ENCODE measurements around the gene DES. TPM values are rescaled to one million over a fixed set of nuclear protein-coding genes. Genes with fewer than 3 reads are reported as not detected.
"Not testable (repeated sequence)": the region's sequence is repeated elsewhere in the genome, so short reads cannot be mapped to it uniquely, and the experiment has no call there.

DES gene
- total RNA-seq, 2 experiments from 2014 or later = not detected

DNA sequence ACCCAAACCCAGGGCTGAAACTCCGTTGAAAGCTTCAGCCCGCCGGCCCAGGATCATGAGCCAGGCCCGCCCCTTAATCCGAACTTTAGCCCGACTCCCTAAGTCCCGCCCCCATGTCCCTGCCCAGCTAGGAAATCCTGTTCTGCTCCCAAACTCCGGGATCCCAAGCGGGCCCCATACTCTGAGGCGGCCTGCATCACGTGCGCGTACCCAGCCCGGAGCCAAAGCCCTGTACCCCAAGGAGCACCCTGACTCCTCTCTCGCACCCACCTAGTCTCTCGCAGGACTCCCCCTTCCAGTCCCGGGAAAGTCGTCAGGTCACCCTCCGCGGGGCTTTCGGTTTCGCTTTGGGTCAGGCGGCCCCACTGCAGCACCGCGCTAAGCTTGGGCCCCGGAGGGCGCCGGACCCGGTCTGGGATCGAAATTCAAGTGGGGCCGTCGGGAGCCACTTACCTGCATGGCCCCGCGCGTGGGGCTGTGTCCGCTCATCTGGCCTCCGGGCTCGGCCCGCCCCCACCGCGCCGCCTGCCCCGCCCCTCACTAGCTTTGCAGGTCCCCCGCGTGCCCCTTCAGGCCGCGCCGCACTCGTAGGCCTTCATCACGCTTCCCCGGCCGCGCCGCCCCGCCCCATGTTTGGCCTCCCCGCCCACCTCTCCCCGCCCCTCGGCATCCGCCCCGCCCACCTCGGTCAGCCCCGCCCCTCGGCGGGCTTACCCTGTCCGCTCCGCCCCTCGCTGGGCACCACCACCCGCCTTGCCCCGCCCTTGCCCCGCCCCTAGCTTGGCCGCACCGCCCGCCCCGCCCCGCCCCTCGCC, 30.7 kb upstream of the DES start, which contains the start of gene DNPEP:
Gene DNPEP (minus strand): TSS at position 607 of the 815 bp plus-strand sequence. CDS start 118 bp downstream, at position 489.
- ATAC-seq = peak; percentile 53
- Mint-ChIP-seq H3K4me1 (peaks cover 9% of the 10 kb centered on the region), H3K9me3 (ENCODE audit: low read depth) (no peaks in the 10 kb centered on the region), H3K27me3 (no peaks in the 10 kb centered on the region), H3K27ac (peak within 1 kb of the TSS; percentile 95), H3K4me3 (peak within 1 kb of the TSS; percentile 97), H3K36me3 (ENCODE audit: low read depth) (peaks cover 29% of the 10 kb centered on the region)
- ChIA-PET CTCF (interaction anchor here (0.9 to 6.1 kb wide), 6 partner anchors 9 to 141 kb away, joined by 3 to 61 read pairs (median 8); no protein-coding TSS in a partner anchor), POLR2A (interaction anchor here (0.6 to 1.0 kb wide), 3 partner anchors 110 to 158 kb away, joined by 3 read pairs; partner anchors contain the start of genes ANKZF1, ATG9A and TUBA4A)
- intact Hi-C loops (cut with DNase I, micrococcal nuclease) = loop anchor here (1.0 to 5.0 kb wide), 23 partner anchors 93 to 1171 kb away; partner anchors contain the start of genes AAMP (in 2 of the 2), CHPF (in 2 of the 2), CNOT9 (in 2 of the 2) and DNAJB2 (in 2 of the 2)
- peak; percentile 98 for DNase-seq

DNA sequence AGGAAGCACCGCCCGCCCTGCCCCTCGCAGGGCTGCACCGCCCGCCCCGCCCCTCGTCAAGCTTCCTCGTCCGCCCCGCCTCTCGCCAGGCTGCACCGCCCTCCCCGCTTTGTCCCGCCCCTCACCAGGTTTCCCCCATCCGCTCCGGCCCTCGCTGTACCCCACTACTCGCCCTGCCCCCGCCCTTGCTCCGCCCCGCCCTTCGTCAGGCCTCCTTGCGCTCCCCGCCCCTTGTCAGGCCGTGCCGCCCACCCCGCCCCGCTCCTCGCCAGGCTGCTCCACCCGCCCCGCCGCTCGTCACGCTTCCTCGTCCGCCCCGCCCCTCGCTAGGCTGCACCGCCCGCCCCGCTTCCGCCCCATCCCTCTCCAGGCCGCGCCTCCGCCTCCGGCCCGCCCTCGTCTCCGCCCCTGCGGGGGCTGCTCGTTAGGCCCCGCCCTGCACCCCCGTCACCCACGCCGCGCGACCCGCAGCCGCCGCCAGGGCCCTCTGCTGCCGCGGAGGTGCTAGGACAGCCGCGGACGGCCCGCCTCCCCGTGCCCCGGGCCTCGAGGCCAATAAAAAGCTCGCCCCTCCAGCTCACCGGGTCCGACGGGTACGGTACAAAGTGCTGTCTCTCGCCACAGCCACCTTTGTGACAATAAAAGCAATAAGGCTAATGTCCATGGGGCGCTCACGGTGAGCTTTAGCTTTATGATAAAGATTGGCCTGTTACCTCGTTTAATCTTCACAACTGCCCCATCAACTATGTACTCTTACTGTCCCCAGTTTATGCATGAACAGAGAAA, 29.9 kb upstream of the DES start:
- Mint-ChIP-seq H3K4me3 (peak overlapping the region; percentile 97), H3K36me3 (ENCODE audit: low read depth) (peaks cover 28% of the 10 kb centered on the region), H3K27ac (peak overlapping the region; percentile 82), H3K4me1 (peaks cover 9% of the 10 kb centered on the region), H3K9me3 (ENCODE audit: low read depth) (no peaks in the 10 kb centered on the region), H3K27me3 (no peaks in the 10 kb centered on the region)
- ChIA-PET POLR2A (interaction anchor here (0.6 to 1.0 kb wide), 3 partner anchors 111 to 159 kb away, joined by 3 read pairs; partner anchors contain the start of genes ANKZF1, ATG9A and TUBA4A), CTCF (interaction anchor here (0.5 to 6.1 kb wide), 19 partner anchors 10 to 679 kb away, joined by 3 to 61 read pairs (median 3); partner anchors contain the start of genes GMPPA and ZFAND2B)
- intact Hi-C loops (cut with DNase I, micrococcal nuclease) = loop anchor here (1.0 to 5.0 kb wide), 19 partner anchors 109 to 1172 kb away; partner anchors contain the start of genes AAMP (in 2 of the 2), CHPF (in 2 of the 2), CNOT9 (in 2 of the 2) and DNAJB2 (in 2 of the 2)
- DNase-seq (peak; percentile 100), ATAC-seq (peak; percentile 81)

DNA sequence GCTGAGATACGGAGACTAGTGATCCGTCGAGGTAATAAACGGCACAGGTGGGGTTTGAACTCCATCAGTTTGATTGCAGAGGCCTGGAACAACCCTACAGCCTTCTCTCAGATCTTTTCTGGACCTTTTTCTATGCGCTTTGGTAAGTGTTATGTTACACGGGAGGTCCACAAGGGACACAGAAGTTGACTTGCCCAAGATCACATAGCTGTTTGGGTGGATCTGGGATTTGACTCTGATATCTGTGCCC, 29.3 kb upstream of the DES start:
- H3K4me1 Mint-ChIP-seq = peaks cover 9% of the 10 kb centered on the region

DNA sequence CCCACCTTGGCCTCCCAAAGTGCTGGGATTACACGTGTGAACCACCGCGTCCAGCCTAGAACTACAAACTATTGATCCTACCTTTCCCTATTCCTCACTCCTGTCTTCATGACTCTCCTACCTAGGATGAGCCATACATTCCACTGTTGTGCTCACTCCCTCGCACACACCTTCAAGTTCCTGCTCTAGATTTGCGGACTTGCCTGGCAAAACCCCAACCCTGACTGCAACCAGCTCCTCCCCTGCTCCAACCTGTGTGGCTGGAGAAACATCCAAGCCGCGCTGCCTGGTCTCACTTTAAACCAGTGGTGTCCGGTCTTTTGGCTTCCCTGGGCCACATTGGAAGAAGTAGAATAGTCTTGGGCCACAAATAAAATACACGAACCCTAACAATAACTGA, 25.4 kb upstream of the DES start:
- POLR2A ChIA-PET = no interaction called here
- H3K9me3 Mint-ChIP-seq (ENCODE audit: low read depth) = no peaks in the 10 kb centered on the region
- H3K36me3 Mint-ChIP-seq (ENCODE audit: low read depth) = no peaks in the 10 kb centered on the region
- DNase-seq = no peak
- H3K27me3 Mint-ChIP-seq = no peaks in the 10 kb centered on the region
- H3K4me3 Mint-ChIP-seq = no peak overlapping the region
- CTCF ChIA-PET = interaction anchor here (0.7 to 1.5 kb wide), 4 partner anchors 10 to 233 kb away, joined by 3 to 10 read pairs (median 4); no protein-coding TSS in a partner anchor
- intact Hi-C loops (cut with DNase I, micrococcal nuclease) = no loop called here
- no peak for ATAC-seq
- H3K27ac Mint-ChIP-seq = no peak overlapping the region
- H3K4me1 Mint-ChIP-seq = peaks cover 17% of the 10 kb centered on the region

More for the DNA sequence above, 29.3 kb upstream of the DES start:
- ATAC-seq (no peak), DNase-seq (no peak)
- Mint-ChIP-seq H3K4me3 (peak overlapping the region; percentile 67), H3K27ac (peak overlapping the region; percentile 82), H3K9me3 (ENCODE audit: low read depth) (no peaks in the 10 kb centered on the region), H3K27me3 (no peaks in the 10 kb centered on the region), H3K36me3 (ENCODE audit: low read depth) (peaks cover 23% of the 10 kb centered on the region)
- ChIA-PET POLR2A (no interaction called here), CTCF (interaction anchor here (0.5 to 6.1 kb wide), 18 partner anchors 11 to 680 kb away, joined by 3 to 61 read pairs (median 4); partner anchors contain the start of genes GMPPA and ZFAND2B)
- intact Hi-C loops (cut with DNase I, micrococcal nuclease) = loop anchor here (1.0 to 5.0 kb wide), 19 partner anchors 109 to 1172 kb away; partner anchors contain the start of genes AAMP (in 2 of the 2), CHPF (in 2 of the 2), CNOT9 (in 2 of the 2) and DNAJB2 (in 2 of the 2)

DNA sequence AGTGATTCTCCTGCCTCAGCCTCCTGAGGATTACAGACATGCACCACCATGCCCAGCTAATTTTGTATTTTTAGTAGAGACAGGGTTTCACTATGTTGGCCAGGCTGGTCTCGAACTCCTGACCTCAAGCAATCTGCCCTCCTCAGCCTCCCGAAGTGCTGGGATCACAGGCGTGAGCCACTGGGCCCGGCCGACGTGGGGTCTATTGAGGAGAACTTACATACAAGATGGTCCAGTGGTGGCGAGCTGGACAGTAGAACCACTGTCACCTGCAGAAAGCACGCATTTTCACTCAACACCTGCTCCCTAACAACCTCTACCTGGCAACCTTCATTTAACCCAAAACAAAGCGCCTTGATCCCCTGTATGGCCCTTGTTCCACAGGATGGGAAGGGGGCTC, 23.1 kb upstream of the DES start:
- intact Hi-C loops (cut with DNase I, micrococcal nuclease); H3K4me3 Mint-ChIP-seq; DNase-seq; H3K9me3 Mint-ChIP-seq (ENCODE audit: low read depth); H3K36me3 Mint-ChIP-seq (ENCODE audit: low read depth); H3K27ac Mint-ChIP-seq; ATAC-seq; POLR2A ChIA-PET; H3K27me3 Mint-ChIP-seq: not testable (repeated sequence)
- peaks cover 13% of the 10 kb centered on the region for H3K4me1 Mint-ChIP-seq
- CTCF ChIA-PET = interaction anchor here (0.7 kb wide), 1 partner anchor 13 kb away, joined by 3 read pairs; no protein-coding TSS in a partner anchor

DNA sequence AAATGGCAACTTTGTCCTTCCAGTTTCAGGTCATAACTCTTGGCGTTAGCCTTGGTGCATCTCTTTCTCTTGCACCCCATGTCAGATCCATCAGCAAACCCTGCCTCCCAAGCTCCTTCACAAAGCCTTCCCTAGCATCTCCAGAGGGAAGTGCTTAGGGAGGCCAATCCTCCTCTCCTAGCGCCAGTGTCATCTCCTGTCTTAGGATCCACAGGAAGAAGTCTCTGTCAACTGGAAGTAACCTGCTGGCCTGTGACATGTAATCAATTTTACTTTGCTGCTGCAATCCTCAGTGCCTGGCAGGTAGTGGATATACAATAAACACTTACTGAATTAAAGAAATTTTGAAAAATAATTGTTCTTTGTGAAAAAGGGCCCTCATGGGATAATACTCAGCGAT, 22.6 kb upstream of the DES start:
- Mint-ChIP-seq H3K27ac (no peak overlapping the region), H3K4me1 (peaks cover 13% of the 10 kb centered on the region), H3K27me3 (no peaks in the 10 kb centered on the region), H3K4me3 (no peak overlapping the region), H3K9me3 (ENCODE audit: low read depth) (no peaks in the 10 kb centered on the region), H3K36me3 (ENCODE audit: low read depth) (no peaks in the 10 kb centered on the region)
- ATAC-seq = no peak
- no peak for DNase-seq
- CTCF ChIA-PET = interaction anchor here (0.7 kb wide), 1 partner anchor 13 kb away, joined by 3 read pairs; no protein-coding TSS in a partner anchor
- POLR2A ChIA-PET = no interaction called here
- intact Hi-C loops (cut with DNase I, micrococcal nuclease) = no loop called here

DNA sequence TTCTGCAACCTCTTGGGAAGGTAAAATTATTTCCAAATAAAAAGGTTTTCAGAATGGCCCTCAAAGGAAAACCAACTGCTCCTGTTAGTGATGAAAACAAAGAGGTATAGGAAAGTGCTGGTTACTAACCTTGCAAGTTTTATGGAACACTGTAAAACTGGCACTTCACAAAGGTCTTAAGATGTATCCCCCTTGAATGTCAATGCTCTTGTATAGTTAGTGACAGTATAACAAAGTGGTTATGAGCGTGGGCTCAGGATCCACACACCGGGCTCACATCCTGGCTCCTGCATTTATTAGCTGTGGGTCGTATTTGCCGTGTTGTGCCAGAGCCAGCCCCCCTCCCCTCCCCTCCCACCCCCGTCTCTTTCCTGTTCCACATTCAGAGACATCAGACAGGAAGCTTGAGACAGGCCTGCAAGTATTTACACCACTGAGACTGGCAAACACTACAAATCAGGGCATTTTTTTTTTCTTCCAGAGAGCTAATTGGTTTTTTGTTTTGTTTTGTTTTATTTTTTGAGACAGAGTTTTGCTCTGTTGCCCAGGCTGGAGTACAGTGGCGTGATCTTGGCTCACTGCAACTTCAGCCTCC, 21.2 kb upstream of the DES start:
- DNase-seq (no peak), ATAC-seq (peak; percentile 36)
- no peaks in the 10 kb centered on the region for H3K27me3 Mint-ChIP-seq
- intact Hi-C loops (cut with DNase I, micrococcal nuclease) = no loop called here
- no peak overlapping the region for H3K4me3 Mint-ChIP-seq
- ChIA-PET CTCF (no interaction called here), POLR2A (no interaction called here)
- H3K4me1 Mint-ChIP-seq = peaks cover 13% of the 10 kb centered on the region
- no peaks in the 10 kb centered on the region for H3K9me3 Mint-ChIP-seq (ENCODE audit: low read depth)
- no peak overlapping the region for H3K27ac Mint-ChIP-seq
- no peaks in the 10 kb centered on the region for H3K36me3 Mint-ChIP-seq (ENCODE audit: low read depth)

DNA sequence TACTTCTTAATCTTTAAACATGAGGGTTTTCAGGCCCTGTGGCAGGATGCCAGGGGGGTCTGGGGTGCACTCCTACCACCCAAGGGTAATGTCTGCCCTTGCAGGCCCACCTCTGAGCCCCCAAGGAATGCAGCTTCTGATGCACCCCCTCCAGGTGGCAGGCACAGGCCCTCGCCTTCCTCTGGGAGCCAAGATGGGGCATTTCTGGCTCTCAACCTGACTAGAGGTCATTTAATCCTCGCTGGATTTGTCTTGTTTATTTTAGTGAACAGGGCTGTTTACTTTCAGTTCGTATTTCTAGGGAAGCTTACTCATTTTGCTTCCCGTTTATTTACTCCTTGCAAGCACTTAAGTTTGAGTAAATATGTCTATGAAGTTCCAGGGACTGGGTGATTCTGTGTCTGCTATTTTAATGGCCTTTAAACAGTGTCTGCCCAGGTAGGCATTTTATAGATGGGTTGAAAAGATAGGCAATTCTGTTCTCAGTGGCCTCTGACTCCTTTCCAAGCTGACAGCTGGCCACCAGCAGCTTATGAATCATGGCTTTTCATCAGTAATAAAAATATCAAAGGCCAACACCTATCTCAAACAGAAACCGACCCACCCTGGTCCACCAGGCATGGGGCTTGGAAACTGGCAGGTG, 19.3 kb upstream of the DES start:
- no peak overlapping the region for H3K4me3 Mint-ChIP-seq
- peaks cover 13% of the 10 kb centered on the region for H3K4me1 Mint-ChIP-seq
- H3K36me3 Mint-ChIP-seq (ENCODE audit: low read depth) = no peaks in the 10 kb centered on the region
- no peak for ATAC-seq
- intact Hi-C loops (cut with DNase I, micrococcal nuclease) = no loop called here
- H3K9me3 Mint-ChIP-seq (ENCODE audit: low read depth) = no peaks in the 10 kb centered on the region
- H3K27ac Mint-ChIP-seq = no peak overlapping the region
- H3K27me3 Mint-ChIP-seq = peaks cover 2% of the 10 kb centered on the region
- POLR2A ChIA-PET = no interaction called here
- CTCF ChIA-PET = interaction anchor here (0.5 to 6.7 kb wide), 4 partner anchors 10 to 1265 kb away, joined by 3 to 61 read pairs (median 3); partner anchors contain the start of gene DNPEP
- DNase-seq = no peak

DNA sequence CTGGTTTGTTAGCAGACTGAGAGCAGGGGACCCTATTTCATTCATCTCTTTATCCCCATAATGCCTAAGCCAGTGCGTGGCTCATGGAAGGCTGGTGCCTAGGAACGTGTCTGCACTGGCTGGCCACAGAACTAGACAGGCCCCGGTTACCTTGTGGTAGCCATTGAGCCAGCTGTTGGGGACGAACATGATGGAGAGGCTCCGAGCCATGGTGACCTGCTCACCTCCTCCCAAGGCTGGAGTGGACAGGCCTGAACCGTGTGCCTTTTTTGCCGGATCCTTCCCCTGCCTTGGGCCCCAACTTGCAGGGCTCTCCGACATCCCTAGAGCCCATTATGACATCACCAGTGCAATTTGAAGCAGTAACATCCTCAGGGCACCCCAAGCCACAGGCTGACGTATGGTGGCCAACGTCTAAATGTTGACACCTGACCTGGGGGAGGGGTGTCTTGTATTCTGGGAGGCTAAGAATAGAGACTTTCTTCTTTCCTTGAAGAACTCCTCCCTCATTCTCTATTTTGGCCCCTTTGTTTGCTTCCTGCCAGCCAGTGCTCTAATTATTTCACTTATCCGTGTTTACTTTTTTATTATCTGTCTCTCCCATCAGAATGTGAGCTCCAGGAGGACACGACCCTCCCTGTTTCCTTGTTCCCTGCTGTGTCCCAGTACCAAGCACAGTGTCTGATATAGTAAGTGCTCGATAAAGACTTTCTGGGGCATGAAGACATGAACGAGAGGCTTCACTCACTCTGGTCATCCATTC, 18.3 kb upstream of the DES start:
- DNase-seq = no peak
- Mint-ChIP-seq H3K4me3 (no peak overlapping the region), H3K9me3 (ENCODE audit: low read depth) (no peaks in the 10 kb centered on the region), H3K36me3 (ENCODE audit: low read depth) (no peaks in the 10 kb centered on the region), H3K4me1 (peaks cover 13% of the 10 kb centered on the region), H3K27ac (no peak overlapping the region), H3K27me3 (peaks cover 2% of the 10 kb centered on the region)
- ChIA-PET POLR2A (no interaction called here), CTCF (interaction anchor here (6.7 to 6.9 kb wide), 2 partner anchors 11 to 130 kb away, joined by 61 to 102 read pairs; partner anchors contain the start of gene DNPEP)
- intact Hi-C loops (cut with DNase I, micrococcal nuclease) = loop anchor here in 1 of 2 experiments (10.0 kb wide), 1 partner anchor 245 kb away; no protein-coding TSS in a partner anchor
- no peak for ATAC-seq

DNA sequence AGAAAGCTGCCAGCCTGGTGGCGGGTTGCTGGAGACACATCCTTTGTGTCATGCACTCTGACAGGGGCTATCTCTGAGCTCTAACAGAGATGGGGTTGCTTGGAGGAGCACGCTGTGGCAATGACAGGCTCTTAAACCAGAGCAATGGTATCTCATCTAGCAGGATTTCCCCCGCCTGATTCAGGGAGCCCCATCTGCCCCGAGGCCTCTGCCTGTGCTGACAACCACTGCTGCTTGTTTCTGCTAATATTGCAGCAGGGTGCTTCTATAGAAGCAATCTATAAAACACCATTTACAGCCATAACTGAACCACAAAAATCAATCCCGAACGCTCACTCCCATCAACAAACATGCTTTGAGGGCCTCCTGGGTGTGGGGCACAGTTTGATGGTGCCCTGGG, 17.6 kb upstream of the DES start:
- intact Hi-C loops (cut with DNase I, micrococcal nuclease) = loop anchor here in 1 of 2 experiments (10.0 kb wide), 1 partner anchor 244 kb away; no protein-coding TSS in a partner anchor
- ChIA-PET POLR2A (no interaction called here), CTCF (interaction anchor here (6.7 to 6.9 kb wide), 2 partner anchors 11 to 130 kb away, joined by 61 to 102 read pairs; partner anchors contain the start of gene DNPEP)
- DNase-seq (no peak), ATAC-seq (no peak)
- Mint-ChIP-seq H3K27me3 (peaks cover 2% of the 10 kb centered on the region), H3K4me3 (no peak overlapping the region), H3K9me3 (ENCODE audit: low read depth) (no peaks in the 10 kb centered on the region), H3K4me1 (peaks cover 13% of the 10 kb centered on the region), H3K27ac (no peak overlapping the region), H3K36me3 (ENCODE audit: low read depth) (no peaks in the 10 kb centered on the region)
